K562 (cell line): ENCODE data around the gene TFF3. TPM values are rescaled to one million over a fixed set of nuclear protein-coding genes. Genes with fewer than 3 reads are reported as not detected.

Experiments used
- ATAC-seq: fragments of 200-7000 bp; cut with Tn5 transposase; 3 replicates; pipeline ENCODE4 v1.9.1; 2020; ENCODE audit warnings: moderate library complexity
- BruUV-seq: library from RNA; stranded (reverse); fragments of 400-500 nt; replicated peaks from 2 replicates; lab custom pipeline; 2021; lab: Mats Ljungman, UMichigan
- CTCF ChIA-PET: fragments of 300-600 bp; formaldehyde crosslinking; extraction: SDS; loops from one replicate; lab custom pipeline; 2021; ENCODE audit warnings: low intra/inter-chr PET ratio; lab: Yijun Ruan, JAX
- POLR2A ChIA-PET: fragments of 300-600, 350-650 bp; sonication (Branson Sonifier 250); formaldehyde crosslinking; extraction: SDS; loops from one replicate; lab custom pipeline; 2021; ENCODE audit warnings: antibody characterized with exemption, inconsistent platforms; lab: Yijun Ruan, JAX
- DNase-seq, 4 experiments: peaks; one replicate each; pipeline versions ENCODE4 v3.0.0 to v3.0.0-alpha.2; 2011 to 2018; ENCODE audit warnings: low spot score in 3 of 4, mixed read lengths in 3 of 4; ENCODE audit errors: extremely low read depth in 1 of 4
- FAIRE-seq: peaks from 2 replicates; lab custom pipeline; 2011; peaks lifted over from hg19 to GRCh38; lab: Jason Lieb, UNC
- H2AFZ ChIP-seq: 2 replicates; pipeline ENCODE4 v1.6.0; 2011; ENCODE audit warnings: low read depth, low read length, control low read depth, inconsistent platforms
- H3K27ac ChIP-seq: fragments of 200-600 bp; 3 replicates; pipeline ENCODE4 v1.8.0; 2011; ENCODE audit warnings: low read depth, mild to moderate bottlenecking, control low read depth, inconsistent platforms, low read length, moderate library complexity, mixed read lengths; ENCODE audit errors: extremely low read depth
- H3K27me3 ChIP-seq, 2 experiments: fragments of 300-600 bp in 1 of 2; 2 replicates in 1 of 2; 3 replicates in 1 of 2; pipeline versions ENCODE4 v1.6.0 to v1.8.0; 2011; ENCODE audit warnings: inconsistent platforms in 2 of 2, low read length in 2 of 2, mild to moderate bottlenecking in 1 of 2, mixed read lengths in 1 of 2, moderate library complexity in 1 of 2; ENCODE audit not compliant: control insufficient read depth in 2 of 2, insufficient read depth in 2 of 2
- H3K36me3 ChIP-seq: fragments of 300-600 bp; 3 replicates; pipeline ENCODE4 v1.8.0; 2011; ENCODE audit warnings: mild to moderate bottlenecking, low read length, inconsistent platforms; ENCODE audit not compliant: control insufficient read depth, insufficient read depth
- H3K4me1 ChIP-seq, 2 experiments: fragments of 200-600 bp in 1 of 2; replicated peaks in 1 of 2; 2 replicates in 1 of 2; 3 replicates in 1 of 2; pipeline versions ENCODE4 v1.5.1 to v1.8.0; 2011; ENCODE audit warnings: inconsistent platforms in 2 of 2, low read length in 2 of 2, mild to moderate bottlenecking in 1 of 2, mixed read lengths in 1 of 2, moderate library complexity in 1 of 2; ENCODE audit not compliant: control insufficient read depth in 2 of 2, insufficient read depth in 2 of 2
- H3K4me2 ChIP-seq: 2 replicates; pipeline ENCODE4 v1.6.1; 2011; ENCODE audit warnings: low read length, control low read depth, inconsistent platforms, mixed read lengths; ENCODE audit not compliant: insufficient read depth
- H3K4me3 ChIP-seq: fragments of 200-600 bp; sonication (generic), shearing (Covaris generic); 2 replicates; pipeline ENCODE4 v1.5.1; 2016; ENCODE audit warnings: control low read depth, inconsistent platforms
- H3K79me2 ChIP-seq: fragments of 200-600 bp; 3 replicates; pipeline ENCODE4 v1.8.0; 2011; ENCODE audit warnings: low read length, inconsistent platforms; ENCODE audit not compliant: control insufficient read depth, insufficient read depth
- H3K9ac ChIP-seq, 2 experiments: 2 replicates each; pipeline versions ENCODE4 v1.6.0 to v1.6.1; 2011; ENCODE audit warnings: low read depth in 2 of 2, low read length in 2 of 2, control low read depth in 1 of 2, inconsistent platforms in 1 of 2, mild to moderate bottlenecking in 1 of 2, mixed read lengths in 1 of 2; ENCODE audit not compliant: insufficient read depth in 1 of 2
- H3K9me1 ChIP-seq: one replicate; pipeline ENCODE4 v1.6.0; 2011; ENCODE audit warnings: inconsistent platforms, mild to moderate bottlenecking, low read length, moderate library complexity; ENCODE audit not compliant: control insufficient read depth, insufficient read depth
- H3K9me3 ChIP-seq: replicated peaks from 2 replicates; pipeline ENCODE4 v1.5.1; 2011; ENCODE audit warnings: low read depth, low read length, inconsistent platforms; ENCODE audit not compliant: control insufficient read depth, insufficient read depth
- H4K20me1 ChIP-seq: replicated peaks from 2 replicates; pipeline ENCODE4 v1.6.1; 2011; ENCODE audit warnings: low read length, inconsistent platforms, mixed read lengths; ENCODE audit not compliant: control insufficient read depth, insufficient read depth
- BRCA1 ChIP-seq, 2 experiments: fragments of 450-650 bp in 1 of 2; sonication (generic) in 1 of 2; formaldehyde crosslinking in 1 of 2; IDR thresholded peaks; 2 replicates each; pipeline versions ENCODE4 v1.5.0 to v1.6.1; 2017 to 2020; ENCODE audit warnings: mild to moderate bottlenecking in 1 of 2, missing genetic modification reagents in 1 of 2
- FOXK1 ChIP-seq: sonication (generic); formaldehyde crosslinking; IDR thresholded peaks from 2 replicates; pipeline ENCODE4 v1.8.0; 2022; ENCODE audit warnings: missing genetic modification reagents, mild to moderate bottlenecking, borderline replicate concordance
- GMEB1 ChIP-seq: fragments of 250-450 bp; sonication (Bioruptor Pico); IDR thresholded peaks from 2 replicates; pipeline ENCODE4 v1.4.0; 2020; ENCODE audit warnings: mild to moderate bottlenecking
- HIVEP1 ChIP-seq: fragments of 250-450 bp; sonication (Bioruptor Pico); IDR thresholded peaks from 2 replicates; pipeline ENCODE4 v1.4.0; 2020; ENCODE audit warnings: mild to moderate bottlenecking
- KAT7 ChIP-seq: sonication (generic); formaldehyde crosslinking; IDR thresholded peaks from 2 replicates; pipeline ENCODE4 v1.8.0; 2022; ENCODE audit warnings: missing genetic modification reagents, mild to moderate bottlenecking, borderline replicate concordance
- NCOA6 ChIP-seq: fragments of 450-650 bp; IDR thresholded peaks from 2 replicates; pipeline ENCODE4 v1.6.1; 2017; ENCODE audit warnings: mild to moderate bottlenecking
- NEUROD1 ChIP-seq: fragments of 150-350 bp; IDR thresholded peaks from 2 replicates; pipeline ENCODE4 v1.6.1; 2014; ENCODE audit warnings: borderline replicate concordance, low read length, low read depth; ENCODE audit not compliant: partially characterized antibody
- RHOXF2B ChIP-seq: fragments of 250-450 bp; sonication (Bioruptor Pico); conservative IDR thresholded peaks from 2 replicates; pipeline ENCODE4 v1.5.1; 2021
- RNF2 ChIP-seq: sonication (generic); IDR thresholded peaks from 2 replicates; pipeline ENCODE4 v1.6.1; 2016
- TFAP4 ChIP-seq: sonication (generic); formaldehyde crosslinking; IDR thresholded peaks from 2 replicates; pipeline ENCODE4 v1.8.0; 2022; ENCODE audit warnings: missing genetic modification reagents, mild to moderate bottlenecking, moderate library complexity, borderline replicate concordance
- TRIM28 ChIP-seq: fragments of 450-650 bp; IDR thresholded peaks from 2 replicates; pipeline ENCODE4 v1.6.1; 2017
- ZHX1 ChIP-seq: fragments of 150-350 bp; conservative IDR thresholded peaks from 2 replicates; pipeline ENCODE4 v1.6.1; 2014; ENCODE audit warnings: low read length
- ZNF133 ChIP-seq: fragments of 250-450 bp; sonication (Bioruptor Pico); IDR thresholded peaks from 2 replicates; pipeline ENCODE4 v1.4.0; 2020; ENCODE audit warnings: mild to moderate bottlenecking
- WGBS: fragments of 100-300 bp; shearing (Covaris generic); methylation state at CpG from one replicate; pipeline ENCODE4 v1.1.6; 2016; ENCODE audit warnings: low coverage, mixed read lengths; ENCODE audit not compliant: insufficient coverage; ENCODE audit errors: missing lambda C conversion rate; 5-methylcytosine and 5-hydroxymethylcytosine counted together
- in situ Hi-C: fragments of 300-500 bp; cut with MboI; formaldehyde crosslinking; loops from 4 replicates; pipeline ENCODE4 v1.15.0; 2018; ENCODE audit warnings: inconsistent platforms, mixed read lengths
- intact Hi-C: fragments of 100-400 bp; cut with micrococcal nuclease; formaldehyde crosslinking; loops from 2 replicates; pipeline ENCODE4 v1.14.2; 2022
- polyA plus RNA-seq, 8 experiments: library from polyadenylated mRNA; depleted of rRNA in 4 of 8; stranded (reverse) in 5 of 8; unstranded in 3 of 8; fragments of >200 nt; fragmentation: Nextera tagmentation in 2 of 8; fragmentation: Illumina TruSeq in 1 of 8; extraction: Ambion mirVana in 2 of 8; extraction: Trizol in 1 of 8; gene quantifications; 2 replicates each; pipeline versions ENCODE4 v1.2.1 to v1.2.3, GENCODE V29; 2011 to 2014; ENCODE audit warnings: inconsistent platforms in 1 of 8, missing spikeins in 1 of 8
- total RNA-seq, 7 experiments: library from RNA; depleted of rRNA in 6 of 7; stranded (reverse); fragments of >200 nt in 6 of 7; fragmentation: Illumina TruSeq in 2 of 7; extraction: Trizol in 2 of 7; gene quantifications; 2 replicates each; pipeline versions ENCODE4 v1.2.1 to v1.2.3, GENCODE V29; 2011 to 2021; ENCODE audit warnings: low replicate concordance in 1 of 7
- TF ChIP-seq, protein P1 (sequence below): IDR thresholded peaks from 3 replicates; pipeline ENCODE4 v1.6.1; 2011; ENCODE audit warnings: borderline replicate concordance, mild to moderate bottlenecking; ENCODE audit not compliant: insufficient read length, insufficient read depth
- TF ChIP-seq, protein P2 (sequence below): fragments of 450-650 bp; IDR thresholded peaks from 2 replicates; pipeline ENCODE4 v1.6.1; 2014; ENCODE audit warnings: low read depth, mild to moderate bottlenecking, moderate library complexity, borderline replicate concordance

TFF3 gene
- total and polyA plus RNA-seq, 9 of the 15 experiments (the other 6 are each of a cell fraction or from before 2014, with no cell fraction given) = 0.78 TPM; not detected in 8

DNA sequence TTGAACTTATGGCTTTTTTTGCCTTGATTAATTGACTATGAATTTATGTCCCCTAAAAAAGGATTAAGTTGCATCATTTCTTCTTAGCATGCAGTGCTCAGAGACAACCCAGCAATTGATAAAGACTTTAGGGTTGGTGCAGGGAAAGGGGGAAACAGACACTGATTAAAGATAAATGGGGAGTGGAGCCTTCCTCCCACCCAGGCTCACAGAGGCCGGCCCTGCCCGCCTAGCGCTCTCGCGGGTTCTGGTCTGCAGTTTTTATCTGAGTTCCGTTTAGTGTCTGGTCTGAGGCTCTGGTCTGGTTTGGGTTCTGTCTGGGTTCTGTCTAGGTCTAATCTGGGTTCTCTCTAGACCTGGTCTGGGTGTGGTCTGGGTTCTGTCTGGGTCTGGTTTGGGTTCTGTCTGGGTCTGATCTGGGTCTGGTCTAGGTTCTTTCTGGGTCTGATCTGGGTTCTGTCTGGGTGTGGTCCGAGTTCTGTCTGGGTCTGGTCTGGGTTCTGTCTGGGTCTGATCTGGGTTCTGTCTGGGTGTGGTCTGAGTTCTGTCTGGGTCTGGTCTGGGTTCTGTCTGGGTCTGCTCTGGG, 48.1 kb downstream of the TFF3 start:
- no peak overlapping the region for H3K4me2 ChIP-seq
- no peak for ATAC-seq
- no peaks in the 10 kb centered on the region for H3K79me2 ChIP-seq
- H3K27ac ChIP-seq = no peak overlapping the region
- ChIA-PET CTCF (interaction anchor here (0.6 kb wide), 1 partner anchor 123 kb away, joined by 3 read pairs; no protein-coding TSS in a partner anchor), POLR2A (no interaction called here)
- no peak overlapping the region for H2AFZ ChIP-seq
- BruUV-seq = no TSS peak
- no peak for DNase-seq
- H3K9ac ChIP-seq = no peak overlapping the region
- intact Hi-C loops = no loop called here
- no peaks in the 10 kb centered on the region for H3K36me3 ChIP-seq
- H3K4me1 ChIP-seq = no peaks in the 10 kb centered on the region
- in situ Hi-C loops = no loop called here
- no peak overlapping the region for H3K4me3 ChIP-seq
- peaks cover 2% of the 10 kb centered on the region for H3K9me1 ChIP-seq
- 3% methylated on average over 7 of the region's 7 CpGs for WGBS
- H3K27me3 ChIP-seq = peaks cover 20 to 59% of the 10 kb centered on the region in 2 experiments
- FAIRE-seq = no peak
- H4K20me1 ChIP-seq = 0 out of 2 replicates have a peak, but pooled peaks cover 13% of the 10 kb centered on the region
- H3K9me3 ChIP-seq = no peaks in the 10 kb centered on the region
- no peak for TF ChIP-seq ZNF133 (CRISPR knock-in tag)
- TF ChIP-seq TFAP4 (CRISPR knock-in tag) = no peak
- no peak for TF ChIP-seq NCOA6
- TF ChIP-seq, protein P1, sequence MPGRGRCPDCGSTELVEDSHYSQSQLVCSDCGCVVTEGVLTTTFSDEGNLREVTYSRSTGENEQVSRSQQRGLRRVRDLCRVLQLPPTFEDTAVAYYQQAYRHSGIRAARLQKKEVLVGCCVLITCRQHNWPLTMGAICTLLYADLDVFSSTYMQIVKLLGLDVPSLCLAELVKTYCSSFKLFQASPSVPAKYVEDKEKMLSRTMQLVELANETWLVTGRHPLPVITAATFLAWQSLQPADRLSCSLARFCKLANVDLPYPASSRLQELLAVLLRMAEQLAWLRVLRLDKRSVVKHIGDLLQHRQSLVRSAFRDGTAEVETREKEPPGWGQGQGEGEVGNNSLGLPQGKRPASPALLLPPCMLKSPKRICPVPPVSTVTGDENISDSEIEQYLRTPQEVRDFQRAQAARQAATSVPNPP = no peak
- no peak for TF ChIP-seq KAT7 (CRISPR knock-in tag)
- TF ChIP-seq, protein P2, sequence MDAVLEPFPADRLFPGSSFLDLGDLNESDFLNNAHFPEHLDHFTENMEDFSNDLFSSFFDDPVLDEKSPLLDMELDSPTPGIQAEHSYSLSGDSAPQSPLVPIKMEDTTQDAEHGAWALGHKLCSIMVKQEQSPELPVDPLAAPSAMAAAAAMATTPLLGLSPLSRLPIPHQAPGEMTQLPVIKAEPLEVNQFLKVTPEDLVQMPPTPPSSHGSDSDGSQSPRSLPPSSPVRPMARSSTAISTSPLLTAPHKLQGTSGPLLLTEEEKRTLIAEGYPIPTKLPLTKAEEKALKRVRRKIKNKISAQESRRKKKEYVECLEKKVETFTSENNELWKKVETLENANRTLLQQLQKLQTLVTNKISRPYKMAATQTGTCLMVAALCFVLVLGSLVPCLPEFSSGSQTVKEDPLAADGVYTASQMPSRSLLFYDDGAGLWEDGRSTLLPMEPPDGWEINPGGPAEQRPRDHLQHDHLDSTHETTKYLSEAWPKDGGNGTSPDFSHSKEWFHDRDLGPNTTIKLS = no peak
- TF ChIP-seq BRCA1 (IDR thresholded peaks at IDR 0.05) = no peak
- no peak for TF ChIP-seq BRCA1 (CRISPR knock-in tag; IDR thresholded peaks at IDR 0.05)
- TF ChIP-seq FOXK1 (CRISPR knock-in tag) = no peak
- TF ChIP-seq RHOXF2B (CRISPR knock-in tag) = no peak
- TF ChIP-seq HIVEP1 = no peak
- no peak for TF ChIP-seq NEUROD1
- TF ChIP-seq TRIM28 = no peak
- no peak for TF ChIP-seq RNF2
- no peak for TF ChIP-seq ZHX1
- no peak for TF ChIP-seq GMEB1 (CRISPR knock-in tag)
